Inflammatory macrophage (primary cell): ENCODE results near the gene LPCAT1.

Source experiments
- DNase-seq, 2 donors: peaks; one replicate each; pipeline ENCODE4 v3.0.0-alpha.2; 2020 to 2022

The LPCAT1 gene

DNA sequence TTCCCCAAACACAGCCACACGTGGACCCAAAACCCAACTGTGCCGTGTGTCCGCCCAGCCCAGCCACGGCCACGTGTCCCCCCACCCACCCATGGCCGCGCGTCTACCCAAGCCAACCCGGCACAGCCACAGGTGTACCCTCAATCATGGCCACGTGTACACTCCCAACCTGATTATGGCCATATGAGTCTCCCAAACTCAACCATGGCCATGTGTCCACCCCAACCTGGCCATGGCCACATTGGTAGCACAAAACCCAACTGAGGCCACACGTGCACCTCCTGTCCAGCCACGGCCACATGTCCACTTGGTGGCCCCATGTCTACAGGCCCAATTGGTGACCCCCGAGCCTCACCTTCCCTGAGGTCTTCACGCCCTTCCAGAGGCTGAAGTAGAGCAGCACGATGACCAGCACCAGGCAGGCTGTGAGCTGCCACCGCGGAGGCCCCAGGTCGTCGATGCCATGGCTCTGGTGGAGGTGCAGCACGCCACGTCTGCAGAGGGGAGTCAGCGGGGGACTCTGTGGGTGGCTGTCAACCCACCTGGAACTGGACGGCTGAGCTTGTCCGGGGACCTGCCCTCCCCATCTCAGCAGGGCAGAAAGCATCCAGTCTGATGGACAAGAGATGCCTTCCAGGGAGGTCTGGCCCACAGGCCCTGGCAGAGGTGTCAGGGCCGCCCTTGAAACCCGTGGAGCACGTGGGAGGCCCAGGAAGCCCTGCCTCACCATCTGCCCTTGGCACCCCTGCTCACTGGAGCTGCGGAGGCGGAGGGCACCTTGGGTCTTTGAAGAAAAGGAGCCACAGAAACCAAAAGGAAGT is 102.0 kb downstream of the LPCAT1 start:
- DNase-seq = no peak

DNA sequence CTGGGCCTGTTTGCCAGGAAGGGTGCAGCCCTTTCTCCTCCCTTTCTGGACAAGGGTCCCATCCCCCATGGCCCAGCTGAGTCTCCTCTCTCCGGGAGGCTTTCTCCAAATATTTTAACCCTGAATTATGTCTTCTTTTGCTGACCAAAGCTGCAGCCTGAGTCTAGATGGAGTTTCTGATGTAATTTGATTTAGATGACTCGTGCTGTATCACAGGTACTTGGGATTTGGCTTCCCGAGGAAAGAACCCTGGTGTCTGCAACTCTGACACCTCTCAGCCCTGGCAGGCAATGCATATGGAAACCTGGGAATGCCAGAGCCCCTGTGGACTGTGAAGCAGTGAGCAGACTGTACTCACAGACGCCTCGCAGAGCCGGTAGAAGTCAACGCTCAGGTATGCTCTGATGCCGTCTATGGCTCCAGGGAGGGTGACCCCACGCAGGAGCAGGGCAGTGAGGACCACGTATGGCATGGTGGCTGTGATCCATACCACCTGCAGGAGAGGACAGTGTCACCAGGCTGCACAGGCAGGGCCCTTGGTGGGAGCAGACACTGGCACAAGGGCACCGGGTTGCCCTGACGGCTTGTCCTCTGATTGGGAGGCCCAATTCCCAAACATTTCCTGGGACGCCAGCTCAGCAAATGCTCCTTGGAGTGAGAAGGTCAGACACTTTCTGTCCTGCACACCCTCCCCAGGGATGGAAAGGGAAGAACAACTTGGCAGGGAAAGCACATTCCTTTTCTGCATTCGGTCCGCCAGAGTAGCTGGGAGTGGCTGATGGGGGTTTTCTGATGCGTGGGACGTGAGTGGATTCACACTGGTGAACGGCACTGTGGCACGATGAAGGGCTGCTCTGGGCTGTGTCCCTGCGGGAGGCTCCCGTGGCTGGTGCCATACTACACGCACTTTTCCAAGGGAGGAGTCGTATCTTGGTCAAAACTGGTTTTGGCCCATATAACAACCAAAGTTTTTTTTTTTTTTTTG is 103.3 kb downstream of the LPCAT1 start:
- no peak for DNase-seq

DNA sequence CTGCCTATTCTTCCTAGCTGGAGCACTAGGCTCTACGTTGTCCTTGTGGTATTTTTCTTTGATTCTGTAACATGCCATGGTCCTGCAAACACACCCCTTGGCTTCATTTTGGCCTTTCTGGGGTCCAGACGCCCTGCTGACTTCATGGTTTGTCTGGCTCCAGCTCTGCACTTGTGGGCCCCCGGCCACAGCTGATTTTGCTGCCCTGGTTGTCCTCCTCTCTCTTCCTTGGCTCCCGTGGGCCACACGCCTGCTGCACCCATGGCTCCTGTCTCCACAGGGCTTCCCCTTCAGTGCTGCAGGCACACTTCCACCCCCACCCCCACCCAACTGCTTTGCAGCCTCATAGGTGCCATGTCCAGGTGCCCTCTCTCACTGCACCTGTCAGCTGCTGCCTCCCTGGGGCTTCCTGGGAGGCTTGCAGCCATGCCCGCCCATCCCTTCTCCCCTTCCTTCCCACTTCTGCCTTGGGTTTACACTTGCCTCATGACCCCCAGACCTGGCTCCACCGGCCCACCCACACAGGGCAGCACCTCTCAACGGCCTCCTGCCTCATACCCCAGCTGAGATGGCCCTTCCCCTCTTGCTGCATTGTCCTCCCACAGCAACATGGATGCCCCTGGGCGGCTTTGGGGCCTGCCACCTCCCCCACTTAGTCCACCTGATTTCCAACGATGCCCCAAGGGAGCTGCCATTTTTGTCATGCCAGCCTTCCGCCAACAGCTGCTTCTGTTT is 104.1 kb downstream of the LPCAT1 start:
- DNase-seq = no peak

DNA sequence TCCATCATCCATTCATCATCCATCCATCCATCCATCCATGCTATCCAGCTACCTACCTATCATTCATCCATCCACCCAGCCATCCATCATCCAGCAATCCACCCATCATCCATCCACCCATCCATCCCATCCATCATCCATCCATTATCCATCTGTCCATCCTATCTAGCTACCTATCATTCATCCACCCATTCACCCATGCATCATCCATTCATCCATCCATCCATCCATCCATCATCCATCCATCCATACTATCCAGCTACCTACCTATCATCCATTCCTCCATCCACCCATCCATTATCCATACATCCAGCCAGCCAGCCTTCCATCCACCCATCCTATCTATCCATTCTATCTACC is 104.9 kb downstream of the LPCAT1 start:
- no peak for DNase-seq

DNA sequence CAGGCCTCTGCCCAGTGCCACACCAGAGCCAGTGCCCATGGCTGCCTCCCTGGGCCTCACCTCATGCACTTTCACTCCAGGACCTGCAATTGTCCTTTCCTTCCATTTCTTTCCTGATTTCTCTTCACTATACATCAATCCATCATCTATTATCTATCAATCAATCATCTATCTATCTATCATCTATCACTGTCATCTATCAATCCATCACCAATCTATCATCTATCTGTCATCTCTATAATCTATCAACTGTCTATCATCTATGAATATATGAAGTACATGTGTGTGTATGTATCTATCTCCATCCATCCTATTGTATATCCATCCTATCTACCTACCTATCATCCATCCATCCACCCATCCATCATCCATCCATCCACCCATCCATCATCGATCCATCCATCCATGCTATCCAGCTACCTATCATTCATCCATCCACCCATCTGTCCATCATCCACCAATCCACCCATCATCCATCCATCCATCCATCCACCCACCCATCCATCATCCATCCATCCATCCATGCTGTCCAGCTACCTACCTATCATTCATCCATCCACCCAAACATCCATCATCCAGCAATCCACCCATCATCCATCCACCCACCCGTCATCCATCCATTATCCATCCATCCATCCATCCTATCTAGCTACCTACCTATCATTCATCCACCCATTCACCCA is 105.4 kb downstream of the LPCAT1 start:
- no peak for DNase-seq

DNA sequence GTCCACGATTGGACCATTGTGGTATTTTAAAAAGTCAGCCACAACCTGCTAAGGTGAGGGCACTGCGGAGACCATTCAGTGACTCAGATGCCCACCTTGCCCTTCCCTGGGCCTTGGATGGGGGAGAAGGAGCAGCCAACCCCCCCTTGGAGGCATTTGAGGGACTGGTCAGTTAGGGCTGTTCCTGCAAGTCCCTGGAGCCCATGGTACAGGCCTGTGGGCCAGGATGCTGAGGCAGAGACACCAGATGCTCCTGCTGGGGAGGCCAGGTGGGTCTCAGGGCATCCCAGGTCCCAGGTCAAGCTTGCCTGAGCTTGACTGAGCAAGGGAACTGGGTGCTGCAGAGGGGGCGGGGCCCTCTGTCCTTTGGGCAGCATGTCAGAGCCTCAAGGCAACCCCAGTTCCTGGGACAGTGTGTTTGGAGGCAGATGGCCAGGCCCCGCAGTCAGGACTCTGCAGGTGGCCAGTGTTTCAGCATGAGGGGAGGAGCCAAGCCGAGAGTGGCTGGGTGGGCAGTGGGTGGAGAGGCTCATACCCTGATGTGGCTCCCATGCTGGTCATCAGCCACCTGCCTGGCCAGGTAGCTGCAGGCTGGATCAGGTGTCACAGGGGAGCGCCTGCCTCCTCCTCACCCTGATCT is 106.1 kb downstream of the LPCAT1 start:
- DNase-seq = no peak

DNA sequence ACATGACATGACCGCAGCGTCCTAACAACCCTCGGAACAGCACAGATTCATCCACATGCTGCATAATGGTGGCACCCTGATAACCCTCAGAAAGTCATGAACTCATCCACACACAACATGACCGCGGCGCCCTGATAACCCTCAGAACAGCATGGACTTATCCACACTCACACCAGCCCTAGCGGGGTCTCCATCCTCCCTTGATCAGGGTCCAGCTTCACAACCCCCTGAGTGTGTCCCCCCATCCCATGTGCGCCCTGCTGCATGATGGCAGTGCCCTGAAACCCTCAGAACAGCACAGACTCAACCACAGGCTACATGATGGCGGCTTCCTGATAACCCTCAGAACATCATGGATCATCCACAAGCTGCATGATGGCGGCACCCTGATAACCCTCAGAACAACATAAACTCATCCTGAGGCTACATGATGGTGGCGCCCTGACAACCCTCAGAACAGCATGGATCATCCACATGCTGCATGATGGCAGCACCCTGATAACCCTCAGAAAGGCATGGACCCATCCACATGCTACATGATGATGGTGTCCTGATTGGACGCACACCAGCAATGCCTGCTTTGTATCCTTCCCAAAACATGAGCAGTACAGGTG is 106.8 kb downstream of the LPCAT1 start:
- no peak for DNase-seq

DNA sequence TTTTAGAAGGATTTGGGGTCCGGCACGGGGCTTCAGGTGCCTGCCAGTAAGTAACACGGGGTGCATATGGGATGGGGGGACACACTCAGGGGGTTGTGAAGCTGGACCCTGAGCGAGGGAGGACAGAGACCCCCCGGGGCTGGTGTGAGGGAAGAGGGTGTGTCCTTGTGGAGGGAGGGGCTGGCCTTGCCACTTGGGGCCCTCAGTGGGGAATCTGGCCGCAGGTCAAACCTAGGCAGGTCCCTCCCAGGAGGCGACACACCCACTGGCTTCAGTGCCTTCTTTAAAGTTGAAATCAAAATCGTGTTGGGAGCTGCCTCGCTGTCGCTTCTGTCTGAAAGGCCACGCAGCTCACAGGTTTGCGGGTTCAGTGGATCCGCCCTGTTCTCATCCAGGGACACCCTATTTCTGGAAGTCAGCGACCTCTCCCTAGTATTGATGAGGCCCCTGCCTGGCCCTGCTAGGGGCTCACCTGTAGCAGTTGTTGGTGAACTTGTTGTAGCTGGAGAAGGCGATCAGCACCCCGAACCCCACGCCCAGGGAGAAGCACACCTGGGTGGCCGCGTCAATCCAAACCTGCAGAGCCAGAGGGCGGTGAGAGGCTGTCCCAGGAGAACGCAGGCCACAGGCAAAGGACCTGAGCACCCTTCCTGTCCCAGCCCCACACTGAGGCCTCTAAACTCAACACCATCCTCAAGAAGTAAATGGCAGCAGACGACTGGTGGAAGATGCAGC is 108.0 kb downstream of the LPCAT1 start:
- no peak for DNase-seq

DNA sequence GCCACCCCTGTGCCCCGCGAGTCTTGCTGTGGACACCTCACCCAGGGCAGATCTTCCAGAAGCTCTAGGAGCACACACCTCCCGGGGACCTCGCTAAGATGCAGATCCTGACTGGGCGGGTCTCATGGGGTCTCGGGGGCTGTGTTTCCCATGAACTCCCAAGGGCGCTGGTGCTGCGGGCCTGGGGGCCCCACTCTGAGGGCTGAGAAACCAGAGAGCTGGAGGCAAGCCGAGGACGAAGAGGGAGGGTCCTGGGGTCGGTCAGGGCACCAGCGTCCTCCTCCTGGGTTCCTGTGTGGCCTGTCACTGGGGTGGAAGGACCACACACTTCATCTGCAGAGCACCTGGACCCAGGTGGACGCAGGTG is 108.7 kb downstream of the LPCAT1 start:
- DNase-seq = no peak

DNA sequence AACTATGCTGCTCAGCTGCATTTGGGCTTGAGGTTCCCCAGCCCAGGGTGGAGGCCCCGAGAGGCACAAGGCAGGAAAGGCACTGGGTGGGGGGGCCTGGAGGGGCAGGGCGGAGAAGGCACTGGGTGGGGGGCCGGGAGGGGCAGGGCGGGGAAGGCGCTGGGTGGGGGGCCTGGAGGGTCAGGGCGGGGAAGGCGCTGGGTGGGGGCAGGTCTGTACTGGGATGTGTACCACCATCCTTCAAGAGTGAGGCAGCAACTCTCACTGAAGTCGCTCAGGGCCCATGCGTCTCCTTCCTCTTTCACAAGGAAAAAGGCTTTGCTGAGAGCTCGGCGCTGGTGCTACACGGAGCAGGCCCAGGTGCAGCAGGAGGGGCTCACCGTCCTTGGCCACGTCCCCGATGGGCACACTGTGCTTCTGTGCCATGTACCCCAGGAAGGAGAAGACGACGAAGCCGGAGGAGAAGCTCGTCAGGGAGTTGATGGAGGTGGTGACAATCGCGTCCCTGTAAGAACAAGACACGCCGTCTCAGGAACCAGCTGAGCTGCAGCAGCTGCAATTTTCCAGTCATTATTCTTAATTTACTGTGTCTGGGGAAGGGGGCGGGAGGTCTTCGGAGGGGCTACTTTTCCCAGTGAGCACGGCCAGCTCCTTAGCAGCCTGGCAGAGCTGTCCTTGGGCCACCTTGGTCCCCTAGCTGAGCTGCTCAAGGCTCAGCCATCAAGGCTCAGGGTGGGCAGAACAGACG is 109.3 kb downstream of the LPCAT1 start:
- DNase-seq = peak in 1 of 2 donors; percentile 2

DNA sequence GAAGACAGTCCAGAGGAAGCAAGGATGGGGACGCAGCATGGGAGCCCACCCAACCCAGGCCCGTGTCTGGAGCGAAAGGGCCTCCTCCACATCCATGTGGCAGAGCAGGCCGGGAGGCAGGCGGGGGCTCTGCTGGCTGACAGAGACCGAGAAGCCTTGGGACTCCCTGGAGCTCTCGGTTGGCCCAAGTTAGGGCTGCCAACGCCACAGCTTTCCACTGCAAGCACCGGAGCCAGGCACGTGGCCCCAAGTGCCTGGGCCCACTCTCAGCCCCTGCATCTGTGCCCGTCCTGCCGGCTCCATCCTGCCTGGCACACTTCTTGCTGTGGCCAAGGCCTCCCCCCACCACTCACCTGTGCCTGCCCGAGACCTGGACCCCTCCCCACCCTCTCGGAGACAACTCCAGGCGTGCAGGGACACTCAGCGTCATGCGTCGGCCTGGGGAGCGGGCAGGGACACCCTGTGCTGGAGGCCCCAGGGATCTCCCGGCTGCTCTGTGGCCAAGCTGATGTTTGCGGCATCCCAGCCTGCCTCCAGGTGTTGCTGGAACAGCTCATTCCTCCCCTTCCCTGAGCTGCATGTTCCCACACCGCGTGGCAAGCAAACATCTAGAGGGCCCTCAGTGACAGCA is 110.0 kb downstream of the LPCAT1 start:
- no peak for DNase-seq

DNA sequence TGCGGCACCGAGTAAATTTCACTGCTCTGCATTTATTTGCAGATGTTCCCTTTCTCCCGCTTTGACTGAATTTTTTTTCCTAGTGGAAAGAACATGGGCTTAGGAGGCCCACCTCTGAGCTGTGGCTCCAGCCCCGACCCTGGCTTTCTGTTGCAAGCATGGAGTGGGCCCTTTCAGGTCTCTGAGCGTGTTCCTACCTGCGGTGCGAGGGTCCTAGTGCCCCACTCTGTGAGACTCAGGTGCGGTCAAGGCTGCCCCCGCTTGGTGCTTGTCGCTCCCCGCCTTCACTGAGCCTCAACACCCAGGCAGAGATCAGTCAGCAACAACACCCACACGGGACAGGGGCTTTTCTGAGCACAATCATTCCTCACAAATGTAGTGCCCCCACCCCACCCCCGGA is 110.5 kb downstream of the LPCAT1 start:
- DNase-seq = no peak

DNA sequence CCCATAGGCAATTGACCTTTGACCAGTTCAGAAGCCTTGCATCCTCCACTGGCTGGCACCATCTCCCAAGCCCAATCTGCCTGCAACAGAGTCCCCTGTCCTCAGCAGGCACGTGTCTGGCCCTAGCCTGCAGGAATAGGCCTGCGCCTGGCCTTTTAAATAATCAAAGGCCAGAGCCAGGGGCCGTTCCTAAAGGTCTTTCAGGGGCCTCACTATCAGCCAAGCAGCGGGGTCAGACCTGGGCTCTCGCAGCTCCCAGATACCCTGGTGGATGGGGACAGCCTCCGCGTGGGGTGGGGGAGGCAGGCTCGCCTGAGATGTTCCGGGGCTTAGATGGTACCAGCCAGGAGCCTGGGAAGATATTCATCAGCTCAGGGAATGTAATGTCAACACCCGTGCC is 111.1 kb downstream of the LPCAT1 start:
- DNase-seq = no peak

DNA sequence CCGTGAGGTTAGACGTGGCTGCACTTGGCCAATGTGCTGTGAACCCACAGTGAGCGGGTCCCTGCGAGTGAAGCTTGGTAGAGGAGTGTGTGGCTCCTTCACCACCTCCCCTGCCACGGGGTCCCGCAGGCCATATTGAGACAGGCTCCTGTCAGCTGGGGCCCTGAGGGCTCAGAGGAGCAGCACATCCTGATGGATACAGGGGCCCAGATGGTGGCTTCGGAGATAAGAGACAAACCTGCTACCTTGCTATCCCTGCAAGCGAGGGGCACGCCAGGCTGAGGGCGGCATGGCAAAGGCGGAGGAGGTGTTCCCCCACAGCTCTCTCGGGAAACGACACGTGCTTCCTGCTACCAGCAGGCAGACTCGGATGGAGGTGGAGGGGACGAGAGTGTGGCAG is 111.6 kb downstream of the LPCAT1 start:
- DNase-seq = no peak
